GM23248 (cell line): ENCODE data around the gene SLC50A1. TPM values are rescaled to one million over a fixed set of nuclear protein-coding genes. Genes with fewer than 3 reads are reported as not detected.

Experiments
- DNase-seq: peaks from one replicate; pipeline ENCODE4 v3.0.0-alpha.2; 2015
- H2AFZ ChIP-seq: fragments of 200-600 bp; sonication (generic); 2 replicates; pipeline ENCODE4 v1.6.1; 2016; ENCODE audit warnings: antibody characterized with exemption
- H3F3A ChIP-seq: fragments of 200-600 bp; sonication (generic); 2 replicates; pipeline ENCODE4 v1.6.1; 2016; ENCODE audit warnings: mild to moderate bottlenecking, antibody characterized with exemption, mixed run types; ENCODE audit not compliant: insufficient read depth
- H3K27ac ChIP-seq: fragments of 200-600 bp; sonication (generic); 2 replicates; pipeline ENCODE4 v1.5.1; 2016; ENCODE audit warnings: mild to moderate bottlenecking
- H3K27me3 ChIP-seq: fragments of 200-600 bp; sonication (generic); replicated peaks from 2 replicates; pipeline ENCODE4 v1.6.1; 2016; ENCODE audit warnings: mild to moderate bottlenecking; ENCODE audit not compliant: insufficient read depth
- H3K36me3 ChIP-seq: fragments of 200-600 bp; sonication (generic); 2 replicates; pipeline ENCODE4 v1.6.1; 2016; ENCODE audit warnings: low read depth, mild to moderate bottlenecking
- H3K4me1 ChIP-seq: fragments of 200-600 bp; sonication (generic); 2 replicates; pipeline ENCODE4 v1.6.1; 2016; ENCODE audit warnings: mild to moderate bottlenecking; ENCODE audit not compliant: insufficient read depth
- H3K4me2 ChIP-seq: fragments of 200-600 bp; sonication (generic); one replicate; pipeline ENCODE4 v1.6.1; 2016; ENCODE audit warnings: mild to moderate bottlenecking; ENCODE audit not compliant: unreplicated experiment
- H3K4me3 ChIP-seq: fragments of 200-600 bp; sonication (generic); 2 replicates; pipeline ENCODE4 v1.5.1; 2016; ENCODE audit warnings: mild to moderate bottlenecking
- H3K79me2 ChIP-seq: fragments of 200-600 bp; sonication (generic); 2 replicates; pipeline ENCODE4 v1.6.1; 2016; ENCODE audit warnings: mild to moderate bottlenecking; ENCODE audit not compliant: insufficient read depth
- H3K9ac ChIP-seq: fragments of 200-600 bp; sonication (generic); 2 replicates; pipeline ENCODE4 v1.6.1; 2016; ENCODE audit warnings: mild to moderate bottlenecking
- H3K9me2 ChIP-seq: fragments of 200-600 bp; sonication (generic); 2 replicates; pipeline ENCODE4 v1.6.1; 2016; ENCODE audit warnings: mixed run types, mild to moderate bottlenecking, moderate library complexity; ENCODE audit not compliant: insufficient read depth
- H3K9me3 ChIP-seq: fragments of 200-600 bp; sonication (generic); one replicate; pipeline ENCODE4 v1.6.1; 2017; ENCODE audit warnings: low read depth
- H4K20me1 ChIP-seq: fragments of 200-600 bp; sonication (generic); 2 replicates; pipeline ENCODE4 v1.6.0; 2016; ENCODE audit not compliant: insufficient read depth
- EZH2 ChIP-seq: fragments of 200-600 bp; sonication (generic); IDR thresholded peaks from 2 replicates; pipeline ENCODE4 v1.6.1; 2018; ENCODE audit warnings: antibody characterized with exemption, mild to moderate bottlenecking; ENCODE audit not compliant: insufficient read depth, poor library complexity, severe bottlenecking
- EZH2phosphoT487 ChIP-seq: fragments of 200-600 bp; sonication (generic); IDR thresholded peaks from 2 replicates; pipeline ENCODE4 v1.6.1; 2018; ENCODE audit warnings: antibody characterized with exemption, moderate library complexity, mild to moderate bottlenecking, low read depth; ENCODE audit not compliant: insufficient read depth
- WGBS, 2 experiments: methylation state at CpG; one replicate each; pipeline ENCODE4 v1.1.6; 2015 to 2017; ENCODE audit warnings: low lambda C conversion rate in 2 of 2, low coverage in 1 of 2; ENCODE audit errors: missing lambda C conversion rate in 2 of 2; 5-methylcytosine and 5-hydroxymethylcytosine counted together
- in situ Hi-C: fragments of 300-500 bp; cut with MboI; formaldehyde crosslinking; loops from 2 replicates; pipeline ENCODE4 v1.15.0; 2020
- polyA plus RNA-seq: library from polyadenylated mRNA; unstranded; fragments of >200 nt; fragmentation: Nextera tagmentation; extraction: Ambion mirVana; gene quantifications from 2 replicates; pipeline ENCODE4 v1.2.1, GENCODE V29; 2016
- total RNA-seq: library from RNA; depleted of rRNA; stranded (reverse); fragments of >200 nt; shearing (Covaris generic); gene quantifications from 2 replicates; pipeline ENCODE4 v1.2.3, GENCODE V29; 2014

Gene SLC50A1
- total and polyA plus RNA-seq, 2 experiments from 2014 or later: 33.4 to 55.1 TPM

- H3K9me3 ChIP-seq: no peaks in the 10 kb centered on the region
- TF ChIP-seq EZH2phosphoT487 (no peak), EZH2 (no peak)
- peak overlapping the region; percentile 75 for H2AFZ ChIP-seq
- H3K79me2 ChIP-seq: no peaks in the 10 kb centered on the region
- H3K9ac ChIP-seq: 0 out of 2 replicates have a peak overlapping the region, but pooled peaks have one; percentile 6
- 0 out of 2 replicates have a peak, but pooled peaks cover 6% of the 10 kb centered on the region for H3F3A ChIP-seq
- no peak overlapping the region for H3K4me3 ChIP-seq
- H3K4me1 ChIP-seq: no peaks in the 10 kb centered on the region
- 18% methylated on average over 24 to 29 of the region's 29 CpGs for WGBS, 2 experiments
- no peaks in the 10 kb centered on the region for H3K36me3 ChIP-seq
- peak; percentile 73 for DNase-seq
- H4K20me1 ChIP-seq: no peaks in the 10 kb centered on the region
- H3K9me2 ChIP-seq: no peaks in the 10 kb centered on the region
- peaks cover 11% of the 10 kb centered on the region for H3K27me3 ChIP-seq
- peak overlapping the region; percentile 23 for H3K4me2 ChIP-seq
- in situ Hi-C loops: loop anchor here (5.0 kb wide), 1 partner anchor 76 kb away; no protein-coding TSS in a partner anchor
- H3K27ac ChIP-seq: no peak overlapping the region
These were observed 44.3 kb upstream of the SLC50A1 start for GRCh38 chr1:155091071-155092051.

GRCh38 chr1:155092131-155092530 lies 43.5 kb upstream of the SLC50A1 start:
- Histone ChIP-seq H3K9ac (no peak overlapping the region), H3F3A (0 out of 2 replicates have a peak, but pooled peaks cover 6% of the 10 kb centered on the region), H3K27ac (no peak overlapping the region), H3K9me3 (no peaks in the 10 kb centered on the region), H3K9me2 (no peaks in the 10 kb centered on the region), H4K20me1 (no peaks in the 10 kb centered on the region), H3K4me3 (no peak overlapping the region), H3K4me2 (no peak overlapping the region), H3K27me3 (peaks cover 17% of the 10 kb centered on the region), H3K36me3 (no peaks in the 10 kb centered on the region), H3K4me1 (no peaks in the 10 kb centered on the region), H2AFZ (no peak overlapping the region), H3K79me2 (no peaks in the 10 kb centered on the region)
- in situ Hi-C loops: loop anchor here (5.0 kb wide), 1 partner anchor 75 kb away; no protein-coding TSS in a partner anchor
- DNase-seq: no peak
- 65 to 75% methylated on average over 6 of the region's 6 CpGs for WGBS, 2 experiments
- TF ChIP-seq EZH2: no peak
- no peak for TF ChIP-seq EZH2phosphoT487

- Histone ChIP-seq H3K27me3 (peaks cover 17% of the 10 kb centered on the region), H3F3A (0 out of 2 replicates have a peak, but pooled peaks cover 6% of the 10 kb centered on the region), H3K4me2 (no peak overlapping the region), H3K36me3 (no peaks in the 10 kb centered on the region), H3K9me3 (no peaks in the 10 kb centered on the region), H4K20me1 (no peaks in the 10 kb centered on the region), H3K4me3 (no peak overlapping the region), H2AFZ (no peak overlapping the region), H3K79me2 (no peaks in the 10 kb centered on the region), H3K9ac (no peak overlapping the region), H3K4me1 (no peaks in the 10 kb centered on the region), H3K27ac (no peak overlapping the region), H3K9me2 (no peaks in the 10 kb centered on the region)
- DNase-seq: no peak
- WGBS, 2 experiments: 79 to 81% methylated on average over 12 of the region's 12 CpGs
- TF ChIP-seq EZH2phosphoT487 (no peak), EZH2 (no peak)
- in situ Hi-C loops: loop anchor here (5.0 kb wide), 1 partner anchor 75 kb away; no protein-coding TSS in a partner anchor
These were observed 43.0 kb upstream of the SLC50A1 start for GRCh38 chr1:155092641-155093040.

- Histone ChIP-seq H4K20me1 (no peaks in the 10 kb centered on the region), H3F3A (0 out of 2 replicates have a peak, but pooled peaks cover 6% of the 10 kb centered on the region), H3K9me2 (no peaks in the 10 kb centered on the region), H3K4me2 (no peak overlapping the region), H3K27me3 (peaks cover 17% of the 10 kb centered on the region), H3K4me1 (no peaks in the 10 kb centered on the region), H3K79me2 (no peaks in the 10 kb centered on the region), H2AFZ (peak overlapping the region; percentile 49; the same call in 1 of the 2 replicates), H3K4me3 (no peak overlapping the region), H3K9ac (no peak overlapping the region), H3K36me3 (no peaks in the 10 kb centered on the region), H3K9me3 (no peaks in the 10 kb centered on the region), H3K27ac (no peak overlapping the region)
- in situ Hi-C loops: loop anchor here (5.0 kb wide), 1 partner anchor 73 kb away; no protein-coding TSS in a partner anchor
- TF ChIP-seq EZH2phosphoT487 (no peak), EZH2 (no peak)
- DNase-seq: peak; percentile 58
- WGBS, 2 experiments: 13 to 16% methylated on average over 13 of the region's 13 CpGs
These were observed 41.6 kb upstream of the SLC50A1 start for GRCh38 chr1:155093911-155094621.
